Coronary artery (tissue), 2 donors: ENCODE results near the gene TMEM17.

ENCODE experiments used
- DNase-seq: peaks from one replicate; pipeline ENCODE4 v3.0.0-alpha.2; 2017; ENCODE audit warnings: low spot score
- H3K27ac ChIP-seq, 2 donors: fragments of 200-600 bp; sonication (generic); one replicate each; pipeline ENCODE4 v1.5.1; 2016 to 2019
- H3K4me3 ChIP-seq: fragments of 200-600 bp; sonication (generic); 2 replicates; pipeline ENCODE4 v1.5.1; 2016; ENCODE audit warnings: mild to moderate bottlenecking, moderate library complexity
- CTCF ChIP-seq: fragments of 200-600 bp; sonication (generic); IDR thresholded peaks from one replicate; pipeline ENCODE4 v1.5.1; 2019; ENCODE audit warnings: antibody characterized with exemption

Gene TMEM17

GRCh38 chr2:62471816-62472215 is 34.2 kb downstream of the TMEM17 start:
- no peak overlapping the region for H3K4me3 ChIP-seq
- peak overlapping the region in 1 of 2 donors; percentile 57 for H3K27ac ChIP-seq
- TF ChIP-seq CTCF = no peak
- no peak for DNase-seq

- no peak for DNase-seq
- H3K27ac ChIP-seq = peak overlapping the region in 1 of 2 donors; percentile 57
- no peak for TF ChIP-seq CTCF
- H3K4me3 ChIP-seq = no peak overlapping the region
These were observed 34.6 kb downstream of the TMEM17 start for GRCh38 chr2:62471404-62471803.

- H3K27ac ChIP-seq = no peak overlapping the region
These were observed 36.4 kb downstream of the TMEM17 start for GRCh38 chr2:62469548-62469947.

GRCh38 chr2:62469114-62469513 is 36.9 kb downstream of the TMEM17 start:
- no peak for DNase-seq
- Histone ChIP-seq H3K4me3 (no peak overlapping the region), H3K27ac (no peak overlapping the region)
- TF ChIP-seq CTCF = no peak

More at GRCh38 chr2:62469548-62469947, 36.4 kb downstream of the TMEM17 start:
- TF ChIP-seq CTCF = no peak
- H3K4me3 ChIP-seq = no peak overlapping the region
- no peak for DNase-seq

GRCh38 chr2:62467475-62468321 is 38.3 kb downstream of the TMEM17 start:
- H3K27ac ChIP-seq = peak overlapping the region; percentile 30 to 56
- H3K4me3 ChIP-seq = no peak overlapping the region
- DNase-seq = no peak
- TF ChIP-seq CTCF = no peak

- TF ChIP-seq CTCF = no peak
- DNase-seq = no peak
- H3K27ac ChIP-seq = peak overlapping the region; percentile 30 to 56
- no peak overlapping the region for H3K4me3 ChIP-seq
These were observed 38.9 kb downstream of the TMEM17 start for GRCh38 chr2:62467100-62467474.

GRCh38 chr2:62466503-62466854 is 39.5 kb downstream of the TMEM17 start:
- no peak for TF ChIP-seq CTCF
- peak; percentile 63 for DNase-seq
- H3K4me3 ChIP-seq = no peak overlapping the region
- H3K27ac ChIP-seq = no peak overlapping the region
